ENCODE data around the gene DCTN2.
"Not testable (repeated sequence)": the region's sequence is repeated elsewhere in the genome, so short reads cannot be mapped to it uniquely, and the experiment has no call there.

DCTN2 gene

DNA sequence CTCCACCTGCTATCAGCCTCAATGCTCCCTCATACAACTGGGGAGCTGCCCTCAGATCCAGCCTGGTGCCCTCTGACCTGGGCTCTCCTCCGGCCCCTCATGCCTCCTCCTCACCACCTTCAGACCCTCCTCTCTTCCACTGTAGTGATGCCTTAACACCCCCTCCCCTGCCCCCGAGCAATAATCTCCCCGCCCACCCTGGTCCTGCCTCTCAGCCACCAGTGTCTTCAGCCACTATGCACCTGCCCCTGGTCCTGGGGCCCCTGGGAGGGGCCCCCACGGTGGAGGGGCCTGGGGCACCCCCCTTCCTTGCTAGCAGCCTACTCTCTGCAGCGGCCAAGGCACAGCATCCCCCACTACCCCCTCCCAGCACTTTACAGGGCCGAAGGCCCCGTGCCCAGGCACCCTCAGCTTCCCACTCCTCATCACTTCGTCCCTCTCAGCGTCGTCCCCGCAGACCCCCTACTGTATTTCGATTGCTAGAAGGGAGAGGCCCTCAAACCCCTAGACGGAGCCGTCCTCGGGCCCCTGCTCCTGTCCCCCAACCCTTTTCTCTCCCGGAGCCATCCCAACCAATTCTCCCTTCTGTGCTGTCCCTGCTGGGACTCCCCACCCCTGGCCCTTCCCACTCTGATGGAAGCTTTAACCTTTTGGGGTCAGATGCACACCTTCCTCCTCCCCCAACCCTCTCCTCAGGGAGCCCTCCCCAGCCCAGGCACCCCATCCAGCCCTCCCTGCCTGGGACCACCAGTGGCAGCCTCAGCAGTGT, 21.2 kb downstream of the DCTN2 start:
- DNase-seq, result no peak

DNA sequence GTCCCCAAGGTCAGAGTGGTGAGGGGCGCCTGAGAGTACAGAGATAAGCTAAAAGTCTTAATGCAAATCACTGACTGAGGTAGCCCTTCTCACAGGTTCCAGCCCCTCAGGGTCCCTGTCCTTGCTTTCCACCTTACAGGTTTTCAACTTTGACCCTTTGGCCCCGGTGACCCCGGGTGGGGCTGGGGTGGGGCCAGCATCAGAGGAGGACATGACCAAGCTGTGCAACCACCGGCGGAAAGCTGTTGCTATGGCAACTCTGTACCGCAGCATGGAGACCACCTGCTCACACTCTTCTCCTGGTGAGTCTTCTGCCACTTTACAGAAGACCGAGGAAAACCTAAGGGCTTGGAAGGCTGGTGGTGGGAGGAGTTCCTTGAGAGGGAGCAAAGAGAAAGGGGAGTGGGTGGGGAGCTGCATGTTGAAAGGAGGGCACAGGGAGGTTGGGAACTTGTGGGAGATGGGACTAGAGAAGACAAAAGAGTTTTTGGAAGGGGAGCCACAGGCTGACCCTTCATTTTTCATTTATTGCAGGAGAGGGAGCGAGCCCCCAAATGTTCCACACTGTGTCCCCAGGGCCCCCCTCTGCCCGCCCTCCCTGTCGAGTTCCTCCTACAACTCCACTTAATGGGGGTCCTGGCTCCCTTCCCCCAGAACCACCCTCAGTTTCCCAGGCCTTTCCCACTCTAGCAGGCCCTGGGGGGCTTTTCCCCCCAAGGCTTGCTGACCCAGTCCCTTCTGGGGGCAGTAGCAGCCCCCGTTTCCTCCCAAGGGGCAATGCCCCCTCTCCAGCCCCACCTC, 22.0 kb downstream of the DCTN2 start:
- no peak for DNase-seq

DNA sequence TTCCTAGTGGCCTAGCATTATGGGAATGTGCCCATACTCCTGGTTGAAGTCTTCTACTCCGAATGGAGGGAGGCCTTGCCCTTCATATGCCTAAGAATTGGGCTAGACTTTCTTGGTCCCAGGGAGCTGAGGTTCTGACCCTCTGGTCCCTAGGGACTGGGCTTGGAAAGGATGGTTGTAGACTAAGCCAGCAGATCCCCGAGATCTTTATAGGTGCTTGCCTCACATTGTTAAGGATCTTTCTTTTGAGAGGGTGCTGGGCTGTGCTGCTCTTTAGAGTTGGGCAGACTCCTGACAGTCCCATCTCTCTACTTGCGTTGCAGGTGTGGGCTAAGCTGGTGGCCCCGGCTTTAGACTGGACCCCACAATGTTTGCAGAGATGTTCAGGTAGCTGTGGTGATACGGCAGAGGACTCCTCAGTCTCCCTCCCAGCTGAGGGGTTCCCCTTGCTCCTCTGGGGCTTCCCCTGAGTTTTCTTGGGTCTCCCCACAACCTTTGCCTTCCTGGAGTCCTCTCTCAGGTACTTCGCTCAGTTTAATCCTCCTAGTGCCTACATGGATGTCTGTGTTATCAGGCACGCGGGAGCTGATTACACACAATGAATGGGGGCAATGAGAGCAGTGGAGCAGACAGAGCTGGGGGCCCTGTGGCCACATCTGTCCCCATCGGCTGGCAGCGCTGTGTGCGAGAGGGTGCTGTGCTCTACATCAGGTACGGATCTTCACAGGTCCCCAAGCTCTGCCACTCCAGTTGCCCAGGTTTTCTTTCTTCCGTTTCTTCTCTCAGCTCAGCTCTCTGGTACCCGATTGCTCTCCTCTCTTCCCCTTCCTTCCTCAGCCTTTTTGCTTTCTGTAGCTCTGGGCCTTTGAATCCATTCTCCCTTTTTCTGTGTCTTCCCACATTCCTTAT, 23.0 kb downstream of the DCTN2 start:
- DNase-seq, result no peak

DNA sequence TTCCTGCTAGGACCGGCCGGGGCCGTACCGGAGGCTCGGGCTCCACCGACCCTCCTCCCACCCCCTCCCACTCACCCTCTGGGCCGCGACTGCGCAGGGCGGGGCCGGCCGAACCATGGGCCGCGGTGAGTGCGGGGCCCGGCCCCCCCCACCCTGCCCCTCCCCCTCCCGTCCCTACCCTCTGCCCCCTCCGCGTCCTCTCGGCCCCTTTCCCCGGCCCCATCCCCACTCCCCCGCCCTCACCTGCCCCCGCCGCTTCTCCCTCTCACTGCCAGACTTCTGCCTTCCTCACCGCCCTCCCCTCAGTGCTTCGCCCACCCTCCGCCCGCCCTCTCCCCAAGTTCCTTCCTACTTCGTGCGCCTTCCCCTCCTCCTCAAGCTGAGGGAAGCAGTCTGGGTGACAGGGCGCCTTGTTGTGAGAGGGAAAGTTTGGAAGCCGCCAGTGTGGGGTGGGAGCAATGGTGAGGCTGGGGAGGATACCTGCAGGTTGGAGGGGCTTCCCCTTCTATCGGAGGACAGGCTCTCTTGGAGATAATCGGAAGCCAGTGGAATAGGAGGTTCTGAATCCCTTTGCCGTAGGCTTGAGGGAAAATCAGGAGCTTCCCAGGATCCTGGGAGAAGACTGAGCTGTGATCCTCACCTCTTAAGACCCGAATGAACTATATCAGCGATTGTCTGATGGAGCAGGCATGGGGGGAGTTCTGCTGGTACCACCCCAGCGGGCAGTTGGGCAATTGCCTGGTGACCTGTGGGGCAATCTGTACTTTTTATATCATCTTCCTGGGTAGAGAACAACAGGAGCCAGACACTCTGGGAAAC, 23.9 kb downstream of the DCTN2 start:
- peak; percentile 39 for DNase-seq

DNA sequence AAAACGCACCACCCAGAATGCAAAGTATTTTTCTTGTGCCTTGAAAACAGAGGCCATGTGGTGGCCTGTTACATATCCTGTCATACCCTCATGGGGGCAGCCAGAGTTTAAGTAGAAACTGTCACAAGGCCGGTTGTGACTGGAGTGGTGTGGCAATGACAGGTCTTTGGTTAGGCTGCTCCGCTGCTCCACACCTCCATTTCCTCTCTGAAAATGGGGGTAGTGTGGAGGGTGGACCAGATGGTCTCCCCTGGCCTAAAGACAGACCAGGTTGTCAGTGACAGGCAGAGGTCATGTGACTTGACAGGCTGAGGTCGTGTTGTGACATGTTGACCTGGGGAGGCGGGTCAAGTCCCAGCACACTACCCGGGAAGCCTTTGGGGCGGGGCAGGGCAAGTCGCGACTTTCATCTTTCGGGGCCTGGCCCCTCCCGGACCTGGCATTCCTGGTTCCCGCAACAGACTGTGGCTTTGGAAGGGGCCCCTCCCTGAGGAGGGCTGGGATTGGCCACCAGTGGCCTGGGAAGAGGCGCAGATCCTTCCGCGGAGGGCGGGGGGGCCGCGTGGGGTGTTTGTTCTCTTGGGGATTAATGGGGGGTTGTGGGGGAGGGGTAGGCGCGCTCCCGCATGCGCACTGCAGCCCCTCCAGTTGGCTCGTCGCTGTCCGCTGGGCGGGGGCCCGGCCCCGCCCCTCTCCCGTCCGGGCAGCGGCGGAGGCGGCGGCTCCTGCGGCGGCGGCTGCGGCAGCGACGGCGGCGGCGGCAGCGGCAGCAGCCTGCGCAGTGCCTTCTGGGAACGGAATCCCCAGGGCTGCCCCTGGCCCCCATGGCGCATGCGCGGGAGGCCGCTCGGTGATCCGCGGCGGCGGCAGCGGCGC, 24.7 kb downstream of the DCTN2 start, which contains the start of gene MBD6:
TSS of gene MBD6 (plus strand) at position 814 of the 876 bp plus-strand sequence. CDS start 1,480 bp downstream, outside the sequence.
- peak; percentile 94 for DNase-seq

DNA sequence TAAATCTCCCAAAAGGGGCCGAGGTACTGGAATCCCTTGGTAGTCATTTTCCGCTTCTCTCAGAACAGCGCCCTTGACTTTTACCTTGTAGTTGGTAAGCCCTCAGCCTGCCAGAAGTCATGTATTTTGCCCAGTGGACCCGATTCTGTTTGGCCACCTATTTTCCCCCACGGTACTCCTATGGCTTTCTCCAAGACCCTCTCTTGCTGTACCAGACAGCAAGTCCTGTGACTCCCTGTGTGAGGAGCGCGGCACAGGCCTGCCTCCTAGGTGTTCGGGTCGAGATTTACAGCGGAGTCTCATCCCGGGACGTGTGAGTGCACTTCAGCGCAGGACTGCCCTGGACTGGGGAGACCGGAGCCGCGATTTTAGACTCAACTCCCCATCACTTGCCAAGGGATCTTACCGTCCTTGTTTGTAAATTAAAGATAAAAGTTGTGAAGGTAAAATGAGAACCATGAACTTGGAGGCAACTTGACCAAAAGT, 25.4 kb downstream of the DCTN2 start:
- no peak for DNase-seq

DNA sequence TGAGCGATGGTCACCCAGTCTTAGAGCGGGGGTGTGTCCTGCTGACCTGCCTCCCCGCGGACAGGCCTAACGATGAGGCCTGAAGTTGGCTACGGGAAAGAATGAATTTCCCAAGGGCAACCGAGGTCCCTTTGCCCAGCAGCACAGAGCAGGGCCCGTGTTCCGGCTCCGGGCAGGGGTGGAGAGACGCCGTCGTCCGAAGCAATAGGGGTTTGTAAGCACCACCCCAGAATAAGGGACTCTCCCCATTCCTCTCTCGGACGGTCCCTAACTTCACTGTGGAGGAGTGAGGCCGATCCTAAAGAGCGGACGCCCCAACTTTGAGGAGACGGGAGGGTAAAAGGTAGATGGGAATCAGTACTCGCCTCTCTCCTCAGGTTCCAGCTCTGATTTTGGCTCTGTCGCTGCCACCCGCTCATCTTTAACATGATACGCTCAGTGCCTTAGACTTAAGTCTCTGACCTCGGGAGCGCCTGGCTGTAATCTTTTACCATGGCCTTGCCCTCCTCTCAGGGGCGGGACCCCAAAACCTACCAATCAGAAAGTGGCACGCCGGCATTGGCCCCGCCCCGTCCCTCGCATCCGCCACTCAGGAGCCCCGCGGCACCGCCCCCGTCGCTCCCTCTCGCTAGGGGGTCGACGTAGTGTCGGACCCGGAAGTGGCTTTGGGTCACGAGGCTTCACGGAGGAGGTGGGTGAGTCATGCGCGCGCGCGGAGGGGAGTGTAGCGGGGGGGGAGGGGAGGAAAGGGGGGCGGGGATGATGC, 26.8 kb downstream of the DCTN2 start, which contains the start of gene DDIT3:
TSS of gene DDIT3 (minus strand) at position 462 of the 766 bp plus-strand sequence. CDS start 3,108 bp downstream, outside the sequence.
- peak; percentile 98 for DNase-seq

DNA sequence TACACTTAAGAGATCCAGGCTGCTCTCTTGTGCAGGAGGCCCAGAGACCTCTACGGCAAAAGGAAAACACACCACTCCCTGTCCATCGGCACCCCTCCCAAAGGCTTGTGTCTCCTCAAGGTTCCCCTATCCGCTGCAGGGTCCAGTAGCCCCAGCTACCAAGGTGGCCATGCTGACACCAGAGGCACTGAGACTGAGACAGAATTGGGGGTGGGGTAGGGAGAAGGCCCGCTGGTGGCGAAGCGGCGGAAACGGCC, 27.3 kb downstream of the DCTN2 start:
- DNase-seq, result no peak

DNA sequence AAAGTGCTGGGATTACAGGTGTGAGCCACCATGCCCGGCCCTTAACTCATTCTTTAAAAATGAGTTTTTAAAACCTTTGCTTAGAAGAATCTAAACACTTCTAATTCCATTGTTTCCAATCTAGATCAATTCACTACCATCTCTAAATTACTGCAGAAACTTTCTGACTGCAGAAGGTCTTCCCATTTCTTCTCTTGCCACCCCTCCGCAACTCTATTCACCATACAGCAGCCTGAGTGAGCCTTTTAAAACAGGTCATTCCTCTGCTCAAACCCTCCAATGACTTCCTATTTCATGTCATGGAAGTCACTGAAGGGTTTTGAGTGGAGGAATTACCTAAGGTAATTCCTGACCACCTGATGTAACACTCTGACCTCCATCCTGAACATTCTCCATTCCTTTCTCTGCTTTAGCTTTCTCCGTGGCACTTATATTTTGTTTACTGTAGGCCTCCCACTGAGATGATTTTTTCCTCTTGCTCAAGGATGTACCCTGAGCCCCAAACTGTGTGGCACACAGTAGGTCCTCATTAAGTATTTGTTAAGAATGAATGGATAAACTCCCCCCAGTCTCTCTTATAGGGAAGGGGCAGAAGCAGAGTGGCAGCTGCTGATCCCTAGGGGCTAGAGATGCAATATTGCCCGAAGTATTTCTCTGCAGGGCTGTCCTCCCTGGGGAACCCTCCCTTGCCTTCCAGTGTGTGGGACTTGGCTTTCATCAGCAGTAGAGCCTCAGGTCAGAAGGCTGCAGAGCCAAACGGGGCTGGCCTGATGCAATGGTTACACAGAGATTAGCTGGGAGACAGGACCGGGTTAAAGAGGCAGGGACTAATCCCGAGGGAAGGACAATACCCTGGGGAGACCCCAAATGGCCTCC, 27.8 kb downstream of the DCTN2 start:
- peak; percentile 34 for DNase-seq

DNA sequence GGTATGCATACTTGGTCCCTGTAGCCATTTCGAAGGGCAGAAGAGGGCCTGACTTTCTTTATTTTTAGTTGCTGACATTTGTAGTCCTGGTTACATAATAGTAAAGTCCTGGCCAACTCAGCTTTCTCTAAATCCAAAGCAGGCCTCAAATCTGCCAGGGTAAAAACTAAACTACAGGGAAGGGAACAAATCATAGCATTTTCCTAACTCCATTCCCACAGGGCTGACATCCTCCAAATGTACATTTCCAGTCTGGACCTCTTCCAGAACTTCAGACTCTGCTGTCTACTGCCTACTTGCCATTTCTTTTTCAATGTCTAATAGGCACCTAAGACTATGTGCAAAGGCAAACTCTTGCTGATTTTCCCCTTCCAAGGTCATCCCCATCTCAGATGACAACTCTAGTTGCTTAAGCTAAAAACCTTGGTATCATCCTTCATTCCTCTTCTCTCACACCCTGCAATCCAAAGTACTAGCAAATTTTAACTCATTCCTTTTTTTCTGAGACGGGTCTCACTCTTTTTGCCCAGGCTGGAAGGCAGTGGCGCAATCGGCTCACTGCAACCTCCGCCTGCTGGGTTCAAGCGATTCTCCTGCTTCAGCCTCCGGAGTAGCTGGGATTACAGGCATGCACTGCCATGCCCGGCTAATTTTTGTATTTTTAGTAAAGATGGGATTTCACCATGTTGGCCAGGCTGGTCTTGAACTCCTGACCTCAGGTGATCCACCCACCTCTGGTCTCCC, 28.6 kb downstream of the DCTN2 start:
- DNase-seq, result no peak

DNA sequence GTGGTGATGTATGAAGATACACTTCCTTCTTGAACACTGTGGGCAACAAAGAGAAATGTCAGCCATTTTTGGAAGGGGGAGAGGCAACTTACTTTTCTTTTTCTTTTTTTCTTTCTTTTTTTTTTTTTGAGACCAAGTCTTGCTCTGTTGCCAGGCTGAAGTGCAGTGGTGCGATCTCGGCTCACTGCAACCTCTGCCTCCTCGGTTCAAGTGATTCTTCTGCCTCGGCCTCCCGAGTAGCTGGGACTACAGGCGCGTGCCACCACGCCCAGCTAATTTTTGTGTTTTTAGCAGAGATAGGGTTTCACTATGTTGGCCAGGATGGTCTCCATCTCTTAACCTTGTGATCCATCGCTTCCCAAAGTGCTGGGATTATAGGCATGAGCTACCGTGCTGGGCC, 29.3 kb downstream of the DCTN2 start:
- not testable (repeated sequence) for DNase-seq

DNA sequence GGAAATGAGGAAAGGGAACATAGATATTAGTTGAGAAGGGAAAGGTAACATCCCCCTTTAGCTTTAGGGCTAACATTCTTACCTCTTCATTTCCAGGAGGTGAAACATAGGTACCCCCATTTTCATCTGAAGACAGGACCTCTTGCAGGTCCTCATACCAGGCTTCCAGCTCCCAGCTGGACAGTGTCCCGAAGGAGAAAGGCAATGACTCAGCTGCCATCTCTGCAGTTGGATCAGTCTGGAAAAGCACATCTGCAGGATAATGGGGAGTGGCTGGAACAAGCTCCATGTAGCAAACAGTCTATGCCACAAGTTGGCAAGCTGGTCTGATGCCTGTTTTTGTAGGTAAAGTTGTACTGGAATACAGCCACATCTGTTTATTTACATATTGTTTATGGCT, 29.8 kb downstream of the DCTN2 start:
- DNase-seq, result no peak

DNA sequence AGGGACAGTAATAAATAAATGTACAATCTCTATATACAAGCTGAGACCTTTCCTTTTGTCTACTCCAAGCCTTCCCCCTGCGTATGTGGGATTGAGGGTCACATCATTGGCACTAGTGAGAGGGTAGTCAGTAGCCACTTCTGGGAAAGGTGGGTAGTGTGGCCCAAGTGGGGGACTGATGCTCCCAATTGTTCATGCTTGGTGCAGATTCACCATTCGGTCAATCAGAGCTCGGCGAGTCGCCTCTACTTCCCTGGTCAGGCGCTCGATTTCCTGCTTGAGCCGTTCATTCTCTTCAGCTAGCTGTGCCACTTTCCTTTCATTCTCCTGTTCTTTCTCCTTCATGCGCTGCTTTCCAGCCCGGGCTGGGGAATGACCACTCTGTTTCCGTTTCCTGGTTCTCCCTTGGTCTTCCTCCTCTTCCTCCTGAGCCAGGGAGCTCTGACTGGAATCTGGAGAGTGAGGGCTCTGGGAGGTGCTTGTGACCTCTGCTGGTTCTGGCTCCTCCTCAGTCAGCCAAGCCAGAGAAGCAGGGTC, 30.3 kb downstream of the DCTN2 start:
- no peak for DNase-seq

DNA sequence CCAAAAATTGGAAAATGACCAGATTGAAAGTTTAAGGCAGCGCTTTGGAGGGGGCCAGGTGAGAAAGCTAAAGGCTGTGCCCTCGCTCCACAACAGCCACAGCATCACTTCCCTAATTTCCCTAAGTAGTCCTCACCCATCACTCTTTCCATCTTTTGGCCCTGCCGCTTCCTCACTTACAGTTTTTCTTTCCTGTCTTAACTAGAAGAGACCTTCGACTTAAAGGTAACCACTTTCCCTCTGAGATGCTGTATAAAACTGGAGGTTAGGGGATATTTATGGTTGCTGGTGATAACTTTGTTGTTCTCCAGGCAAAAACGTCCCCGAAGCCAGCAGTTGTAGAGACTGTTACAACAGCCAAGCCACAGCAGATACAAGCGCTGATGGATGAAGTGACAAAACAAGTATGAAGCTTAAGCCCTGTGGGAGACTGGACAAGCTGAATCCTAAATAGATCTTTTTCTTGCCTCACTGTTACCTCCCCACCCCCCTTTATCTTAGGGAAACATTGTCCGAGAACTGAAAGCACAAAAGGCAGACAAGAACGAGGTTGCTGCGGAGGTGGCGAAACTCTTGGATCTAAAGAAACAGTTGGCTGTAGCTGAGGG, 31.0 kb downstream of the DCTN2 start:
- DNase-seq, result no peak

DNA sequence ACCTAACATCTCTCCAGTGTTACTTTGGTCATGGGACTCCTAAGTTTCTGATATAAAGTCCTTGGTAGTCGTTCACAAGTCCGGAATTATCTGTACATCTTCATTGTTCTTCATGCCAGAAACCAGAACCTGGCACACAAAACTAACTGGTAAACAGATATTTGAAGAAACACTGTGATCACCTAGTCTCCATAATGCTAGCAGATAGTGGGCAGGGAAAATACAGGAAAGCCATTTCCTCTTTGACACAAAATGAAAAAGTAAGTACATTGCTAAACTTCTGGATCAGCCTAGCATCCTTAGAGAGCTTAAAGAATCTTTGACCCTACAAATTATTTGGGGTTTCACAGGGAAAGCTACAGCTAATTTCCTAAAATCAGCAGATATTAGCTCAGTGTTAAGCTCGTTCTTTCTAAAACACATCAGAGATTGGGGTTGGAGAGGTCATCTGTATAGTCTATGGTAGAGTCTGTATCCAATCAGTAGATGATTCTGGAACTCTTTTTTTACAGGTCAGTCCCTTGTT, 31.5 kb downstream of the DCTN2 start:
- no peak for DNase-seq

DNA sequence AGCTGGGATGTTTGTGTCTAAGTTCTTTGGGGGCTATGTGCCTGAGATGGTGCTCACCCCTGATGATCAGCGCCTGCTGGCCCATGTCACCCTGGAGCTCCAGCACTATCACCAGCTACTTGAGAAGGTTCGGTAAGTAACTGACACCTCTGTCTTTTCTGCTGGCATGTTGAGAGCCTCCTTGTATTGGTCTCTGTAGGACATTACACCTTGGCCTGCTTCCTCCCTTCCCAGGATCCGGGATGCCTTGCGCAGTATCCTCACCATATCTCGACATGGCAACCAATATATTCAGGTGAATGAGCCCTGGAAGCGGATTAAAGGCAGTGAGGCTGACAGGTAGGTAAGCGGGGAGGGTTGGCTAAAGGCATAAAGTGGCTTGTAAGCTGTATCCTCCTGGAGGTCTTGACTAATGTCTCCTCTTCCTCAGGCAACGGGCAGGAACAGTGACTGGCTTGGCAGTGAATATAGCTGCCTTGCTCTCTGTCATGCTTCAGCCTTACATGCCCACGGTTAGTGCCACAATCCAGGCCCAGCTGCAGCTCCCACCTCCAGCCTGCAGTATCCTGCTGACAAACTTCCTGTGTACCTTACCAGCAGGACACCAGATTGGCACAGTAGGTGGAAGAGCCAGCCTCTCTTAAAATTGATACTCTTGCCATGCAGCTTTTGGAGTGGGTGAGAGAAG, 32.1 kb downstream of the DCTN2 start:
- DNase-seq, result no peak

DNA sequence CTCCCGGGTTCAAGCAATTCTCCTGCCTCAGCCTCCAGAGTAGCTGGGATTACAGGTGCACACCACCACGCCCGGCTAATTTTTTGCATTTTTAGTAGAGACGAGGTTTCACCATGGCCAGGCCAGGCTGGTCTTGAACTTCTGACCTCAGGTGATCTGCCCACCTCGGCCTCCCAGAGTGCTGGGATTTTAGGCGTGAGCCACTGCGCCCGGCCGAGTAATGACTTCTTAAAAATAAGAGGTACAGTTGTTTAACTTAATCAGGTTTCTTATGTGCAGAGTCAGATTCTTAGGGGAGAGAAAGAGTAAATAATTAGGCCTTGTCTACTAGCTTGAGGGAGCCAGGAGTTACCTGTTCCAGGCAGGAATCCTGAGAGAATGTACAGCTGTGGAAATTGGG, 32.7 kb downstream of the DCTN2 start:
- DNase-seq, result not testable (repeated sequence)
